Ascending aorta (tissue), 2 donors: Measurements from ENCODE around the gene SF3B4. TPM values are rescaled to one million over a fixed set of nuclear protein-coding genes. Genes with fewer than 3 reads are reported as not detected.
"Not testable (repeated sequence)": the region's sequence is repeated elsewhere in the genome, so short reads cannot be mapped to it uniquely, and the experiment has no call there.

Experiments
- DNase-seq, 2 donors: peaks; one replicate each; pipeline ENCODE4 v3.0.0-alpha.2; 2019; ENCODE audit warnings: low spot score in 2 of 2
- H3K27ac ChIP-seq, 2 donors: fragments of 200-600 bp; sonication (generic); one replicate each; pipeline ENCODE4 v1.5.1; 2016 to 2017; ENCODE audit warnings: mild to moderate bottlenecking in 1 of 2
- H3K27me3 ChIP-seq: fragments of 200-600 bp; sonication (generic); one replicate; pipeline ENCODE4 v1.5.1; 2017
- H3K36me3 ChIP-seq, 2 donors: fragments of 200-600 bp; sonication (generic); one replicate each; pipeline ENCODE4 v1.5.1; 2016
- H3K4me1 ChIP-seq, 2 donors: fragments of 200-600 bp; sonication (generic); one replicate each; pipeline ENCODE4 v1.5.1; 2016 to 2017; ENCODE audit warnings: mild to moderate bottlenecking in 1 of 2
- H3K4me3 ChIP-seq, 2 donors: fragments of 200-600 bp; sonication (generic); one replicate each; pipeline ENCODE4 v1.5.1; 2016 to 2017; ENCODE audit warnings: mild to moderate bottlenecking in 1 of 2
- H3K9me3 ChIP-seq, 2 donors: fragments of 200-600 bp; sonication (generic); one replicate each; pipeline ENCODE4 v1.5.1; 2016
- intact Hi-C: fragments of 100-400 bp; cut with DNase I; formaldehyde crosslinking; loops from one replicate; pipeline ENCODE4 v1.15.1; 2023
- total RNA-seq: library from RNA; depleted of rRNA; stranded (reverse); fragments of >200 nt; gene quantifications from one replicate; pipeline ENCODE4 v1.1.0, GENCODE V29; 2016
- TF ChIP-seq, protein P1 (sequence below), 3 experiments: fragments of 200-600 bp in 2 of 3; fragments of 450-650 bp in 1 of 3; sonication (generic) in 2 of 3; IDR thresholded peaks; one replicate each; pipeline ENCODE4 v1.5.1; 2016 to 2019; ENCODE audit warnings: antibody characterized with exemption in 3 of 3, mild to moderate bottlenecking in 1 of 3, moderate library complexity in 1 of 3

The SF3B4 gene
- total RNA-seq, 1 donor from 2014 or later = 87.3 TPM

- Histone ChIP-seq H3K4me1 (peaks cover 0 to 13% of the 10 kb centered on the region in 2 donors), H3K27me3 (no peaks in the 10 kb centered on the region), H3K27ac (no peak overlapping the region), H3K4me3 (no peak overlapping the region), H3K9me3 (no peaks in the 10 kb centered on the region), H3K36me3 (peaks cover 48 to 72% of the 10 kb centered on the region in 2 donors)
- intact Hi-C loops = no loop called here
- DNase-seq = no peak
- TF ChIP-seq, protein P1, sequence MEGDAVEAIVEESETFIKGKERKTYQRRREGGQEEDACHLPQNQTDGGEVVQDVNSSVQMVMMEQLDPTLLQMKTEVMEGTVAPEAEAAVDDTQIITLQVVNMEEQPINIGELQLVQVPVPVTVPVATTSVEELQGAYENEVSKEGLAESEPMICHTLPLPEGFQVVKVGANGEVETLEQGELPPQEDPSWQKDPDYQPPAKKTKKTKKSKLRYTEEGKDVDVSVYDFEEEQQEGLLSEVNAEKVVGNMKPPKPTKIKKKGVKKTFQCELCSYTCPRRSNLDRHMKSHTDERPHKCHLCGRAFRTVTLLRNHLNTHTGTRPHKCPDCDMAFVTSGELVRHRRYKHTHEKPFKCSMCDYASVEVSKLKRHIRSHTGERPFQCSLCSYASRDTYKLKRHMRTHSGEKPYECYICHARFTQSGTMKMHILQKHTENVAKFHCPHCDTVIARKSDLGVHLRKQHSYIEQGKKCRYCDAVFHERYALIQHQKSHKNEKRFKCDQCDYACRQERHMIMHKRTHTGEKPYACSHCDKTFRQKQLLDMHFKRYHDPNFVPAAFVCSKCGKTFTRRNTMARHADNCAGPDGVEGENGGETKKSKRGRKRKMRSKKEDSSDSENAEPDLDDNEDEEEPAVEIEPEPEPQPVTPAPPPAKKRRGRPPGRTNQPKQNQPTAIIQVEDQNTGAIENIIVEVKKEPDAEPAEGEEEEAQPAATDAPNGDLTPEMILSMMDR (IDR thresholded peaks at IDR 0.05) = no peak
These were observed 38.8 kb upstream of the SF3B4 start for GRCh38 chr1:149966405-149966804.

GRCh38 chr1:149965440-149965839, 37.8 kb upstream of the SF3B4 start:
- intact Hi-C loops = no loop called here
- peak overlapping the region in 1 of 2 donors; percentile 7 for H3K27ac ChIP-seq
- H3K36me3 ChIP-seq = peaks cover 40 to 67% of the 10 kb centered on the region in 2 donors
- H3K27me3 ChIP-seq = no peaks in the 10 kb centered on the region
- peaks cover 0 to 13% of the 10 kb centered on the region in 2 donors for H3K4me1 ChIP-seq
- no peaks in the 10 kb centered on the region for H3K9me3 ChIP-seq
- no peak for DNase-seq
- TF ChIP-seq, protein P1 (IDR thresholded peaks at IDR 0.05) = no peak
- H3K4me3 ChIP-seq = no peak overlapping the region

- intact Hi-C loops = loop anchor here (5.0 kb wide), 1 partner anchor 204 kb away; no protein-coding TSS in a partner anchor
- TF ChIP-seq, protein P1 (IDR thresholded peaks at IDR 0.05) = no peak
- peak overlapping the region; percentile 51 to 65 for H3K27ac ChIP-seq
- no peak for DNase-seq
- H3K9me3 ChIP-seq = no peaks in the 10 kb centered on the region
- peaks cover 0 to 13% of the 10 kb centered on the region in 2 donors for H3K4me1 ChIP-seq
- peaks cover 36 to 62% of the 10 kb centered on the region in 2 donors for H3K36me3 ChIP-seq
- no peaks in the 10 kb centered on the region for H3K27me3 ChIP-seq
- no peak overlapping the region for H3K4me3 ChIP-seq
These were observed 35.8 kb upstream of the SF3B4 start for GRCh38 chr1:149963358-149963757.

DNA sequence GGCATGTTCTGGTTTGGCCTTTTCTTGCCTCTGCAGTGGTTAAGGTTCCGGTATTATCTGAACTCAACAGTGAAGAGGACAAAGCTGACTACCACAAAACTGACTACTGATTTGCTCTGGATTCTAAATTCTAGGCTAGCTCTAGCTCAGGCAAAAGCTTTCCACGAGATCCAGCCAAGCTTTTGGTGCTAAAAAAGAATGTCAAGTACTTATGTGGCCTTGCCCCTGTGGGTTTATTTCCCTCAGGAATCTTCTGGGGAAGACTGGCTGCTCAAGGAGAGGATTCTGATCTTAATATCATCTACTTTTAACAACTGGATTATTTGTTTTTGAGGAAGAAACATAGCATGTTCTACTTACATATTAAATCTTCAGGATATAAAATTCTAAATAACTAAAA, 35.1 kb upstream of the SF3B4 start:
- Histone ChIP-seq H3K27me3 (no peaks in the 10 kb centered on the region), H3K4me1 (peaks cover 0 to 13% of the 10 kb centered on the region in 2 donors), H3K9me3 (no peaks in the 10 kb centered on the region), H3K36me3 (peaks cover 41 to 63% of the 10 kb centered on the region in 2 donors), H3K4me3 (no peak overlapping the region), H3K27ac (peak overlapping the region; percentile 51 to 65)
- intact Hi-C loops = loop anchor here (1.0 to 5.0 kb wide), 2 partner anchors 88 to 205 kb away; no protein-coding TSS in a partner anchor
- TF ChIP-seq, protein P1 (IDR thresholded peaks at IDR 0.05) = no peak
- DNase-seq = no peak

DNA sequence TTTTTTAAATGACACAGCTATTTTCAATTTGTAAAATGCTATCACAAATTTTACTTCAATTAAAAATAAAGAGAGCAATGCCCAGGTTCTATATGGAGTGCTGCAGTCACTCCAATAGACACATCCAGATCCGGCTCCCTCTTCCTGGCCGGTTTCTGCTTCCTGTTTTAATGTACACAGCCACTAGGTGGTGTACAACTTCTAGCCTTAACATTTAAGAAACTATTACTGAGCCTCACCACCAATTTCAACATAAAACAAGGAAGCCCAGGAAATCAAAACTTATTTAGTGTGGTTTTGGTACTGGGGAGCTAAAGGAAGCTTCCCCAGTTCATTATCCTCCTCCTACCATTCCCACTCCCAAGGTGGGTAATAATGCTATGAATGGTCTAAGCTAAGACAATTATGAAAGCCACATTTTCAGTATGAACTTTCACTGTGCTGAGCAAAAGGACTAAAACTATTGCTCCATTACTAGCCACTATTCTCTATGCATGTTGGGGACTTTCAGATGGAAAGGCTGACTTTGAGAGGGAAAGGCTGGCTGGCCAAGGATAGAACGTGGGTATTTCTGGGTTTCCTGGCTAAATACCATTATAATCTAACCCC, 34.5 kb upstream of the SF3B4 start:
- intact Hi-C loops = loop anchor here (1.0 to 5.0 kb wide), 2 partner anchors 88 to 205 kb away; no protein-coding TSS in a partner anchor
- peaks cover 0 to 13% of the 10 kb centered on the region in 2 donors for H3K4me1 ChIP-seq
- no peak overlapping the region for H3K4me3 ChIP-seq
- peaks cover 42 to 63% of the 10 kb centered on the region in 2 donors for H3K36me3 ChIP-seq
- peak in 1 of 2 donors; percentile 79 for DNase-seq
- no peaks in the 10 kb centered on the region for H3K9me3 ChIP-seq
- H3K27me3 ChIP-seq = no peaks in the 10 kb centered on the region
- H3K27ac ChIP-seq = peak overlapping the region; percentile 51 to 65
- TF ChIP-seq, protein P1 (IDR thresholded peaks at IDR 0.05) = peak; percentile 70 to 80 (median 75)

DNA sequence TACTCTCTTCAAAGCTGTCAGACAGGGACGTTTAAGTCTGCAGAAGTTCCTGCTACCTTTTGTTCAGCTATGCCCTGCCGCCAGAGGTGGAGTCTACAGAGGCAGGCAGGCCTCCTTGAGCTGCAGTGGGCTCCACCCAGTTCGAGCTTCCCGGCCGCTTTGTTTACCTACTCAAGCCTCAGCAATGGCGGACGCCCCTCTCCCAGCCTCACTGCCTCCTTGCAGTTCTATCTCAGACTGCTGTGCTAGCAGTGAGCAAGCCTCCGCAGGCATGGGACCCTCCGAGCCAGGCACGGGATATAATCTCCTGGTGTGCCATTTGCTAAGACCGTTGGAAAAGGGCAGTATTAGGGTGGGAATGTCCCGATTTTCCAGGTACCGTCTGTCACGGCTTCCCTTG, 29.9 kb upstream of the SF3B4 start:
- peaks cover 30 to 42% of the 10 kb centered on the region in 2 donors for H3K36me3 ChIP-seq
- H3K4me3 ChIP-seq, H3K4me1 ChIP-seq, H3K27me3 ChIP-seq, H3K9me3 ChIP-seq, H3K27ac ChIP-seq, DNase-seq, intact Hi-C loops: not testable (repeated sequence)
